HG02938 (cell line): Measurements from ENCODE around the gene ADRB1.

ENCODE experiments used
- ATAC-seq: cut with Tn5 transposase; IDR thresholded peaks from one replicate; pipeline ENCODE4 v1.9.1; 2021; ENCODE audit warnings: mild to moderate bottlenecking, moderate library complexity; ENCODE audit not compliant: unreplicated experiment

ADRB1 gene

GRCh38 chr10:114052255-114052654 lies 8.6 kb downstream of the ADRB1 start:
- no peak for ATAC-seq

DNA sequence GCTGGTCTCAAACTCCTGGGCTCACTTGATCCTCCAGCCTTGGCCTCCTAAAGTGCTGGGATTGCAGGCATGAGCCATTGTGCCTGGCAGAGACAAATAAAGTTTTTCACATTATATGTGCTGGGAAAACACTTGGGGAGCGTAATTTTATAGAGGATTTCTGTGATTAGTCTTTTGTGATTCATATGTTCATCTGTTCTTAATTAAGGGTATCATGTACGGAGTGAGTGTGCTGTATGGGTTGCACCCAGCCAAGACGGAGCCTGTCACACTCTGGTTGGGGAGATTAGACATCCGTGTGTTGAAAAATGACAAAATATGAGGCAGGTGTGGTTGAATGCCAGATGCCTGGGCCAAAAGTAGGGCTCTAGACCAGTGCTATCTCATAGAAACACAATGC lies 10.3 kb downstream of the ADRB1 start:
- no peak for ATAC-seq

GRCh38 chr10:114057855-114058254 lies 14.2 kb downstream of the ADRB1 start:
- ATAC-seq = no peak

GRCh38 chr10:114058297-114058696 lies 14.6 kb downstream of the ADRB1 start:
- ATAC-seq = no peak

DNA sequence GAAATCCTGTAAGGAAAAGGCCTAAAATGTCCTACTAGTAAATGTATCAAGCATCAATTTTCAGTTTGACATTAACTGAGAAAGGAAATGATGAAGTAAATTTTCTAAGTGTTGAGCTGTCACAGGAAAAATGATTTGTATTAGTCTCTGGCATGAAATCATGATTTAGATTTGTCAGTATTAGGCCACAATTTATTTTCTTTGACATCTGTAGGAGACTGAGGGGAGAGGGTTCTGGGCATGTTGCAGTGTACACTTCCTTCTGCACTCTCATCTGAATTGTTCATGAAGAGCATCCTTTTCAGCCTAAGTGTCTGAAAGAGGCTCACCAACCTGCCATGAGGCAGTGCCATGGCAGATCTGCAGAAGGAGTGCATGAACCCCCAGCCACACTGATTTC lies 15.9 kb downstream of the ADRB1 start:
- no peak for ATAC-seq

- ATAC-seq = no peak
Measured at GRCh38 chr10:114060456-114060855, 16.8 kb downstream of the ADRB1 start.

DNA sequence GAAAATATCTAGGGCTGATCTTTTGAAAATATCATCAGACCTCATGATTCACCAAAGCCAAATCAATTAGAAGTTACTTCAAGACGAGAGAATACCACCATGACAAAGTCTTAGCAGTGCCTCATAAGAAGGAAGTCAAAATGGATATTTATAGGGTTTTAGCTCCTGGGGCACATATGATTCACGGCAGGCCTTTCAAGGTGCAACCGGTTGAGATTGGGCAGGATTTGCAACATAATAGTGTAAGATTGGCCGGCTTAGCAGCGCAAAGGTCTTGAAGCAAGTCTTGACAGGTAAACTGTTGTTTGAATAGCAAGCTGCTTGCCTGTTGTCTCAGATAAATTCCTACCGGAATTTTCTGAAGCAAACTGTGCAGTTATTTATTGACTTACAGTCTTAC lies 17.5 kb downstream of the ADRB1 start:
- ATAC-seq = no peak

GRCh38 chr10:114061789-114062188 lies 18.1 kb downstream of the ADRB1 start:
- no peak for ATAC-seq

DNA sequence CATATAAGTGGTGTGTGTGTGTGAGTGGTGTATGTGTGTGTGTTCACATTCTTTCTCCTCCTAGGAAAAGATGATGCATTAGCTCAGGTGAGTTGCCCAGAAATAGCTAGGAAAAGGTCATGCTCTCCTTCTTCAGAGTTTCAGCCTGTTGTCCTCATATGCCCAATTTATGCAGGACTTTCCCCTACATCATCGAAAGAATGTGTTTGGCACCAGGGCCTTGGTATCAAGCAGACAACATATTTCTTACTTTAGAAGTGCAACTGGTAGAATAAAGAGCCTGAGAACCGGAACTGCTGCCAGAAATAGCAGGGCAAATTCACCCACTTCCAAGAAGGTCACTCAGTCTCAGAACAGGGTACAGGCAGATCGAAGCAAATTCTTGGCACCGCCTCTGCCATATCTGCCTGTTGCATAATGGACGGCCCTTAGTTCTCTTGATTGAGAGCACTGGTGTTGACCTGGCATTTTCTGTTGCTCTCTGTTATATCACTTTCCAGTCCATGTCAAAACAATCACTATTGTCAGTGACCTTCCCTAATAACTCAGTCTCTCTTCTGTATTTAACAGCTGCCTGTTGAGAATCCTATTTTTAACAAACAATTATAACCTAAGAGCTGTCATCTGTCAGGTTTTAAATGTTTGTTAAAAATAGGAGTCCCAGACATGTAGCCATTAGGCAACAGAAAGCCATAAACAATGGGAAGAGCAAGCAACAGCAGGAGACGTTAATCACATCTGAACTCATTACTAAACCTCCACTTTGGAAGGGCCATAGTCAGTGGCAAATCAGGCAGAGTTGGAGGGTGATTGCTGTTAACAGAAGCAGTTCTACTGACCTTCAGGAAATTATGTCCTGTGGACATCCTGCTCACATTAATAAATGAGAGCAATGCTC lies 20.7 kb downstream of the ADRB1 start:
- ATAC-seq = no peak

GRCh38 chr10:114065049-114065435 lies 21.4 kb downstream of the ADRB1 start:
- no peak for ATAC-seq

DNA sequence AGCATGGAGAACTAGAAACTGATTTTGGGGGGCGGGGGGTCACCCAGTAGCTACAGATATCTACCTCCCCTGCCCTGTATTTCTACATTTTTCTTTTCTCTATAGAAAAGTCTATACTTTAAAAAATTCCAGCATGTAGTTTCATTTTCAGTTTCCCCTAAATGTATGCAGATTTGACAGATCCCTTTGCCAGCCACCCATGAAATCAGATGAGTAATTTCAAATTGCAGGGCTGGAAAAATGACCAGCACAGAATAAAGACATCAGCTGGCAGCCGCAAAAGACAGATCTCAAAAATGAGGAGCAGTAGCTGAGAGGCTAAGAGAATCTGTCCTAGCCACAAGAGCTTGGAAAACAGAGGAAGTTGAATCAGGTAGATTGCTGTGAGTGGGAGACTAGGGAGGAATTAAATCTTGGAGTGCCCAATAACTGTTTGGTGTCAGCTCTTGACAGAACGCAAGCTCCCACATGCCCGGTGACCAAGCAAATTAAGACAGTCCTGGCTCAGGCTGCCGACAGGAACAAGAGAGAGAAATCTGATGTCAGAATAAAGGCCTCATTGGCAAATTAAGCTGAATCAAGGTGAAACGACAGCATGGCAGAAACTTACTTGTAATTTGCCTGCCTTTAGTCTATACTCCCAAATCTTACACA lies 24.5 kb downstream of the ADRB1 start:
- ATAC-seq = no peak

DNA sequence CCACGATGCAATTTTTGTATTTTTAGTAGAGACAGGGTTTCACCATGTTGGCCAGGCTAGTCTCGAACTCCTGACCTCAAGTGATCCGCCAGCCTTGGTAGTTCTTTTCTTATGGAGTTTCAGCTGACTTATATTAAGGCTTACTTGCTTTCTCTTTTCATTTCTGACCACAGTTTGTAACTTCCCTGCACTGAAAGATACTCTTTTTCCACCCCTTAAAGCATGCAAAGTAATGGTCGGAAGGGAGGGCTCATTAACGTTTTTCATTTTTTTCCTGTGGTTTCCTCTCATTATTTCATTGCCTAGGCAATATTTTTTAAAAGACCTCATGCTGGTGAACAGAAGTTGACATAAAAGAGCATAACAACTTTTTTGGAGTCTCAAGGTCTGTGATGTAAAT lies 27.0 kb downstream of the ADRB1 start:
- no peak for ATAC-seq

GRCh38 chr10:114071178-114071577 lies 27.5 kb downstream of the ADRB1 start:
- no peak for ATAC-seq

DNA sequence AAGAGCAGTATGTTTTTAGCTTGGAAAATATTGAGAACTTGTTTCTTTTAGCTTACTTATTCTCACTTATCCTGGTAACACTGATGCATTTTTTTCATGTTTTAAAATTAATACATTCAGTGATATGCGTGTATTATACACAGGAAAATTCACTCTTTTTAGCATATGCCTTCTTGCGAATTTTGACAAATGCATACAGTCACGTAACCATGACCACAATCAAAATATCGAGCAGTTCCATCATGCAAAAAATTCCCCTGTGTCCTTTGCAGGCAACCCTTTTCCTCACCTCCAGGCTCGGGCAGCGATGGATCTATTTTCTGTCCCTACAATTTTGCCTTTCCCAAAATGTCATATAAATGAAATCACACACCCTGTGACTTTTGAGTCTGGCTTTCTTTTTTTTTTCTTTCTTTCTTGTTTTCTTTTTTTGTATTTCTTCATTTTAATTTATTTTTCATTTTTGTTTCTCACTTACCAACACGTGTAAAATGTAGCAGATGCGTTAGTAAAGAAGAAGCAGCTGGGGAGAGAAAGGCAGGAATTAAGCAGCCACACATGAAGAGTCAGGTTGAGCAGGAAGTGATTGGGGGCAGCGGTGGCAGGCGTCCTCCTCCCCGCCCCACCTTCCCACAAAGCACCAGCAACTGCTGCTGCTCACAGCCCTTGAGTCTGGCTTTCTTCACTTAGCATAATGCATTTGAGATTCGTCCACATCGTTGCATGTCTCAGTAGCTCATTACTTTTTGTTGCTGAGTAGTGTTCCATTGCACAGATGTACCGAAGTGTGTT lies 29.9 kb downstream of the ADRB1 start:
- no peak for ATAC-seq

DNA sequence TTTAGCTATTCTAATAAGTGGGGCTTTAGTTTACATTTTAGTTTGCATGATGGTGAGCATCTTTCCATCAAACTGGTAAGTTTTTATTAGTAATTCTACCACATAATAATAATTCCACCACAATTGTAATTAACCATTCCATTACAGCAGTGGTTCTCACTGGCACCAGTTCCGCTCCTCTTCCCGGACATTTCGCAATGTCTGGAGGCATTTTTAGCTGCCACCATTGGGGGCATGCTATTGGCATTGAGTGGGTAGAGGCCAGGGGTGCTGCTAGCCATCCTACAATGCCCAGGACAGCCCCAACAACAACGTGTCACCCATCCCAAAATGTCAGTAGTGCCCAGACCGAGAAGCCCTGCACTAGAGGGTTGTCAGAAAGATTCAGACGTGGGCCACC lies 31.4 kb downstream of the ADRB1 start:
- no peak for ATAC-seq

GRCh38 chr10:114077347-114077746 lies 33.7 kb downstream of the ADRB1 start:
- no peak for ATAC-seq

DNA sequence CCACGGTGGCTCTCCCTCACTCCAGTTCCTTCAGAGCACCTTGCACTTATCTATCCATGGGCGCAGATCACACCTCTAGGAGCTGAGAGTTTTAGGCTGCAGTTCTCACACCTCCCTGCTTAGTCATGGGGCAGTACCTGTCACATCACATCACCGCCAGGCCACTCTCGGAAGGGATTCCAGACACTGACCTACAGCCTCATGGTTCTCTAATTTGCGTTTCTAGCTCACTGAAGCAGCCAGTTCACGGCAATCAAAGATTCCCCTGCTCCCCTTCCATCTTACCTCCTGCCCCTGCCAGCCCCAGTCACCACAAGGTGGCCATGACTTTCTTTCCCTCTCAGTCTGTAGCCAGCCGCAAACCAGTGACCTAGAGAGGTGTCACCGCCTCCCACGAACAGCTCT lies 34.2 kb downstream of the ADRB1 start:
- ATAC-seq = no peak

- no peak for ATAC-seq
Measured at GRCh38 chr10:114078346-114078745, 34.7 kb downstream of the ADRB1 start.

DNA sequence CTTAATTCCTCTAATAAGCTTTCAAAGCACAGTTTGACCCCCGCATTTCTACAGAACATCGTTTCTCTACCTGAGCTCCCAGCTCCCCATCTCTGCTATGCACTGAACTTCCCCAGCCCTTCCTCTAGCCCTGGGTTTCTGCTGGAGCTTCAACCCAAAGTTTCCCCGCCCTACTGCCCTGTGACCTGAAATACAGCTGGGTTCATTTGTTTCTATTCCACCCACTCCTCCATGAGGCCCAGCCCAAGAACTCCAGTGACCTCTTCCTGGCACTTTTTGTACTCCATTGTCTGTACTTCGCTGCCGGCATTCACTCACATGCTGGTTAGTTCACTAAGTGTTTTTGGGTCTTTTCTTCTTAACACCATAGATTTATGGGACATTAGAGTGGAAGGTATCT lies 35.8 kb downstream of the ADRB1 start:
- ATAC-seq = no peak

GRCh38 chr10:114081911-114082583 lies 38.4 kb downstream of the ADRB1 start:
- ATAC-seq = no peak

GRCh38 chr10:114083040-114083439 lies 39.4 kb downstream of the ADRB1 start:
- no peak for ATAC-seq
